ENCODE results near the gene NRXN3. TPM values are rescaled to one million over a fixed set of nuclear protein-coding genes. Genes with fewer than 3 reads are reported as not detected.

Gene NRXN3
- total and polyA plus RNA-seq, 2 experiments from 2014 or later = 5.7 to 7.1 TPM

- Histone ChIP-seq H3K79me2 (no peaks in the 10 kb centered on the region), H3K9me2 (replicated peaks; ENCODE audit: insufficient read depth) (no peaks in the 10 kb centered on the region), H3K27me3 (no peaks in the 10 kb centered on the region), H3K4me1 (ENCODE audit: insufficient read depth) (no peaks in the 10 kb centered on the region), H3K27ac (no peak overlapping the region), H3K9me3 (ENCODE audit: low read depth) (no peaks in the 10 kb centered on the region), H3K36me3 (replicated peaks; ENCODE audit: insufficient read depth, low read depth) (no peaks in the 10 kb centered on the region), H4K20me1 (ENCODE audit: insufficient read depth, poor library complexity, severe bottlenecking) (no peaks in the 10 kb centered on the region), H3K4me2 (no peak overlapping the region), H3K4me3 (no peak overlapping the region), H2AFZ (no peak overlapping the region)
- no peak for TF ChIP-seq EZH2phosphoT487 (IDR thresholded peaks at IDR 0.05; ENCODE audit: low read depth, severe bottlenecking, unreplicated experiment)
- no peak for TF ChIP-seq EZH2 (IDR thresholded peaks at IDR 0.05; ENCODE audit: borderline replicate concordance)
- WGBS (ENCODE audit: low lambda C conversion rate, missing lambda C conversion rate) = 91% methylated on average over 3 of the region's 4 CpGs
- DNase-seq (ENCODE audit: low spot score) = no peak
Measured at GRCh38 chr14:78314484-78314883, 144.3 kb downstream of the NRXN3 start.

- H3K4me1 ChIP-seq (ENCODE audit: insufficient read depth) = peaks cover 6% of the 10 kb centered on the region
- no peak overlapping the region for H2AFZ ChIP-seq
- no peak overlapping the region for H3K27ac ChIP-seq
- no peaks in the 10 kb centered on the region for H4K20me1 ChIP-seq (ENCODE audit: insufficient read depth, poor library complexity, severe bottlenecking)
- H3K9me3 ChIP-seq (ENCODE audit: low read depth) = no peaks in the 10 kb centered on the region
- WGBS (ENCODE audit: low lambda C conversion rate, missing lambda C conversion rate) = no CpG with 5 or more reads among the region's 1 CpG
- no peaks in the 10 kb centered on the region for H3K36me3 ChIP-seq (replicated peaks; ENCODE audit: insufficient read depth, low read depth)
- H3K9me2 ChIP-seq (replicated peaks; ENCODE audit: insufficient read depth) = no peaks in the 10 kb centered on the region
- peaks cover 5% of the 10 kb centered on the region for H3K27me3 ChIP-seq
- H3K4me3 ChIP-seq = no peak overlapping the region
- no peak overlapping the region for H3K4me2 ChIP-seq
- DNase-seq (ENCODE audit: low spot score) = no peak
- TF ChIP-seq EZH2 (IDR thresholded peaks at IDR 0.05; ENCODE audit: borderline replicate concordance) (no peak), EZH2phosphoT487 (IDR thresholded peaks at IDR 0.05; ENCODE audit: low read depth, severe bottlenecking, unreplicated experiment) (no peak)
- TF ChIP-seq, protein P1, sequence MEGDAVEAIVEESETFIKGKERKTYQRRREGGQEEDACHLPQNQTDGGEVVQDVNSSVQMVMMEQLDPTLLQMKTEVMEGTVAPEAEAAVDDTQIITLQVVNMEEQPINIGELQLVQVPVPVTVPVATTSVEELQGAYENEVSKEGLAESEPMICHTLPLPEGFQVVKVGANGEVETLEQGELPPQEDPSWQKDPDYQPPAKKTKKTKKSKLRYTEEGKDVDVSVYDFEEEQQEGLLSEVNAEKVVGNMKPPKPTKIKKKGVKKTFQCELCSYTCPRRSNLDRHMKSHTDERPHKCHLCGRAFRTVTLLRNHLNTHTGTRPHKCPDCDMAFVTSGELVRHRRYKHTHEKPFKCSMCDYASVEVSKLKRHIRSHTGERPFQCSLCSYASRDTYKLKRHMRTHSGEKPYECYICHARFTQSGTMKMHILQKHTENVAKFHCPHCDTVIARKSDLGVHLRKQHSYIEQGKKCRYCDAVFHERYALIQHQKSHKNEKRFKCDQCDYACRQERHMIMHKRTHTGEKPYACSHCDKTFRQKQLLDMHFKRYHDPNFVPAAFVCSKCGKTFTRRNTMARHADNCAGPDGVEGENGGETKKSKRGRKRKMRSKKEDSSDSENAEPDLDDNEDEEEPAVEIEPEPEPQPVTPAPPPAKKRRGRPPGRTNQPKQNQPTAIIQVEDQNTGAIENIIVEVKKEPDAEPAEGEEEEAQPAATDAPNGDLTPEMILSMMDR (IDR thresholded peaks at IDR 0.05; ENCODE audit: poor library complexity) = no peak
- H3K79me2 ChIP-seq = no peaks in the 10 kb centered on the region
Measured at GRCh38 chr14:78316052-78316451, 145.9 kb downstream of the NRXN3 start.

DNA sequence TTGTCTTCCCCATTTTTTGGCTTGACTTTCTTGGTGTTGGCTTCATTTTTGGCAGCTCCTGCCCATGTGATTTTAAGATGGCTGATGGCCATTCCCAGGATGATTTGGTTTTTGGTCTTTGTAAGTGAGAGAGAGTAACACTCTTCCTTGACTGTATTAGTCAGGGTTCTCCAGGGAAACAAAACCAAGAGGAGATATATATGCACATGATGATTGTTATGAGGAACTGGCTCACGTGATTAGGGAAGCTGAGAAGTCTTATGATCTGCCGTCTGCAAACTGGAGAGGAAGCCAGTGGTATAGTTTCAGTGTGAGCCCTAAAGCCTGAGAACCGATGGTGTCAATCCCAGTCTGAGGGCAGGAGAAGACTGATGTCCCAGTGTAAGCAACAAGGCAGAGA lies 146.6 kb downstream of the NRXN3 start:
- no peak overlapping the region for H2AFZ ChIP-seq
- no peak overlapping the region for H3K27ac ChIP-seq
- H3K9me2 ChIP-seq (replicated peaks; ENCODE audit: insufficient read depth) = no peaks in the 10 kb centered on the region
- WGBS (ENCODE audit: low lambda C conversion rate, missing lambda C conversion rate) = 79% methylated on average over 3 of the region's 3 CpGs
- H3K36me3 ChIP-seq (replicated peaks; ENCODE audit: insufficient read depth, low read depth) = no peaks in the 10 kb centered on the region
- H3K79me2 ChIP-seq = no peaks in the 10 kb centered on the region
- no peak overlapping the region for H3K4me2 ChIP-seq
- peaks cover 5% of the 10 kb centered on the region for H3K27me3 ChIP-seq
- H3K4me1 ChIP-seq (ENCODE audit: insufficient read depth) = peaks cover 6% of the 10 kb centered on the region
- H3K4me3 ChIP-seq = no peak overlapping the region
- H3K9me3 ChIP-seq (ENCODE audit: low read depth) = no peaks in the 10 kb centered on the region
- no peak for DNase-seq (ENCODE audit: low spot score)
- no peaks in the 10 kb centered on the region for H4K20me1 ChIP-seq (ENCODE audit: insufficient read depth, poor library complexity, severe bottlenecking)
- TF ChIP-seq, protein P1 (IDR thresholded peaks at IDR 0.05; ENCODE audit: poor library complexity) = no peak
- no peak for TF ChIP-seq EZH2phosphoT487 (IDR thresholded peaks at IDR 0.05; ENCODE audit: low read depth, severe bottlenecking, unreplicated experiment)
- TF ChIP-seq EZH2 (IDR thresholded peaks at IDR 0.05; ENCODE audit: borderline replicate concordance) = no peak

- Histone ChIP-seq H3K27ac (no peak overlapping the region), H3K36me3 (replicated peaks; ENCODE audit: insufficient read depth, low read depth) (no peaks in the 10 kb centered on the region), H3K4me3 (no peak overlapping the region), H3K4me2 (no peak overlapping the region), H3K27me3 (peaks cover 5% of the 10 kb centered on the region), H3K4me1 (ENCODE audit: insufficient read depth) (peaks cover 6% of the 10 kb centered on the region), H3K9me2 (replicated peaks; ENCODE audit: insufficient read depth) (no peaks in the 10 kb centered on the region), H3K9me3 (ENCODE audit: low read depth) (no peaks in the 10 kb centered on the region), H2AFZ (no peak overlapping the region), H3K79me2 (no peaks in the 10 kb centered on the region), H4K20me1 (ENCODE audit: insufficient read depth, poor library complexity, severe bottlenecking) (no peaks in the 10 kb centered on the region)
- no peak for DNase-seq (ENCODE audit: low spot score)
- TF ChIP-seq, protein P1 (IDR thresholded peaks at IDR 0.05; ENCODE audit: poor library complexity) = no peak
- no peak for TF ChIP-seq EZH2phosphoT487 (IDR thresholded peaks at IDR 0.05; ENCODE audit: low read depth, severe bottlenecking, unreplicated experiment)
- TF ChIP-seq EZH2 (IDR thresholded peaks at IDR 0.05; ENCODE audit: borderline replicate concordance) = no peak
- WGBS (ENCODE audit: low lambda C conversion rate, missing lambda C conversion rate) = 73% methylated on average over 2 of the region's 2 CpGs
Measured at GRCh38 chr14:78319406-78319805, 149.2 kb downstream of the NRXN3 start.
